ENCODE data around the gene MYRIP. TPM values are rescaled to one million over a fixed set of nuclear protein-coding genes. Genes with fewer than 3 reads are reported as not detected.

Gene MYRIP
- total and polyA plus RNA-seq, 12 donors = 0.24 to 4.8 (median 1.4) TPM

DNA sequence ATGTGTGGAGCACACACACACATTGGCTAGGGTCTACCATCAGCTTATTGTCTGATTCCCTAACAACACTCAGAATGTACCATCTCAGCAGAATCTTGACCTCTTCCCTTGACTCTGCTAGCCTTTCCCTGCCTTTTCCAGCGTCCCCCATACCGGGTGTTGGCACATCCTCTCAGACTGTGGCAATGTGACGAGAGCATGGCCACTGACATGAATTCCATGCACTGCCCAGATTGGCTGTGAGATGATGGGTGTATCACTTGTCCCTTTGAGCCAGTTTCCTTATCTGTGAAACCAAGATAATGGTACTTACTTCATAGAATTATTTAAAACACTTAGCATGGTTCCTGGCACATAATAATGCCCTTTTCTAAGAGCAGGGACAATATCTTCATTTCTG lies 439.8 kb downstream of the MYRIP start:
- intact Hi-C loops (cut with DNase I) = no loop called here
- H3K27ac ChIP-seq = no peak overlapping the region
- DNase-seq = no peak
- H3K4me1 ChIP-seq (replicated peaks in 1 of 2) = no peaks in the 10 kb centered on the region
- H3K36me3 ChIP-seq (replicated peaks in 1 of 2) = no peaks in the 10 kb centered on the region
- WGBS, 4 donors = 89 to 96% (median 90%) methylated on average over 3 of the region's 3 CpGs
- H3K9me3 ChIP-seq (replicated peaks in 1 of 3) = no peaks in the 10 kb centered on the region
- no peak for TF ChIP-seq POLR2A (IDR thresholded peaks at IDR 0.05)
- TF ChIP-seq, protein P1, sequence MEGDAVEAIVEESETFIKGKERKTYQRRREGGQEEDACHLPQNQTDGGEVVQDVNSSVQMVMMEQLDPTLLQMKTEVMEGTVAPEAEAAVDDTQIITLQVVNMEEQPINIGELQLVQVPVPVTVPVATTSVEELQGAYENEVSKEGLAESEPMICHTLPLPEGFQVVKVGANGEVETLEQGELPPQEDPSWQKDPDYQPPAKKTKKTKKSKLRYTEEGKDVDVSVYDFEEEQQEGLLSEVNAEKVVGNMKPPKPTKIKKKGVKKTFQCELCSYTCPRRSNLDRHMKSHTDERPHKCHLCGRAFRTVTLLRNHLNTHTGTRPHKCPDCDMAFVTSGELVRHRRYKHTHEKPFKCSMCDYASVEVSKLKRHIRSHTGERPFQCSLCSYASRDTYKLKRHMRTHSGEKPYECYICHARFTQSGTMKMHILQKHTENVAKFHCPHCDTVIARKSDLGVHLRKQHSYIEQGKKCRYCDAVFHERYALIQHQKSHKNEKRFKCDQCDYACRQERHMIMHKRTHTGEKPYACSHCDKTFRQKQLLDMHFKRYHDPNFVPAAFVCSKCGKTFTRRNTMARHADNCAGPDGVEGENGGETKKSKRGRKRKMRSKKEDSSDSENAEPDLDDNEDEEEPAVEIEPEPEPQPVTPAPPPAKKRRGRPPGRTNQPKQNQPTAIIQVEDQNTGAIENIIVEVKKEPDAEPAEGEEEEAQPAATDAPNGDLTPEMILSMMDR (IDR thresholded peaks at IDR 0.05) = no peak
- no peaks in the 10 kb centered on the region for H3K27me3 ChIP-seq
- no peak overlapping the region for H3K4me3 ChIP-seq

DNA sequence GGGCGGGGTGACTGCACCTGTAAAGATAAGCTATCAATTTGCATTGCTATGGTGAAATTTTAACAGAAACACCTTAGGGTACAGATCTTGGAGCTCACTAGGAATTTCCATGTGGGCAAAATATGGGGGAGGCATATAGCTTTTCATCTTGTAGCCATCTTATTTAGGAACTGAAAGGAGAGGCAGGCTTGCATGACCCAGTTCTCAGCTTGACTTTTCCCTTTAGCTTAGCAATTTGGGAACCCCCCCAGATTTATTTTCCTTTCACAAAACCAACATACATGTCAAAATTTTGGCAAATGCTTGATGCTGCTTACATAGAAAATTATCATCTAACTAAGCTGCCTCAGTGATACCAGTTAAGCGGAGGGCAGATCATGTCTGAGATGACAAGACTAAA lies 445.1 kb downstream of the MYRIP start:
- no peak for TF ChIP-seq POLR2A (IDR thresholded peaks at IDR 0.05)
- TF ChIP-seq, protein P1 (IDR thresholded peaks at IDR 0.05) = no peak
- Histone ChIP-seq H3K9me3 (replicated peaks in 1 of 3) (no peaks in the 10 kb centered on the region), H3K27me3 (no peaks in the 10 kb centered on the region), H3K4me1 (replicated peaks in 1 of 2) (no peaks in the 10 kb centered on the region), H3K27ac (no peak overlapping the region), H3K4me3 (no peak overlapping the region), H3K36me3 (replicated peaks in 1 of 2) (no peaks in the 10 kb centered on the region)
- intact Hi-C loops (cut with DNase I) = no loop called here
- WGBS, 4 donors = 78 to 97% (median 92%) methylated on average over 2 of the region's 2 CpGs
- no peak for DNase-seq

DNA sequence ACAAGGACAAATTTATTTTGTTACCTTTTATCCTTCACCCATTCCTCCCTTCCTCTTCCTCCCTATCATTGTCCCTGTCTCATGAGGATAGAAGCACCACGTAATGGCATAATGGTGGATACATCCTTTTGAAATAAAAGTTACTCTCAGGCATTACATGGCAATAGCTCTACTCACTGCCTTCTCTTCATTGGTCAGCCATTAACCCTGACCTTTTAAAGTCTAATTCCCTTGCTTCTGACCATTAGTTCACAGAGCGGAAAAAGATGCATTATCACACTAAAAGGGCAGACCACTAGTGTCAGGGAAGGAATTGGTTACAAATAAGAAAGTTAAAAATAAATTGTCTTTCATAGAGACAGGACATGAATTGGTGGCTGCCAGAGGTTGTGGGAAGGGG lies 445.5 kb downstream of the MYRIP start:
- Histone ChIP-seq H3K27me3 (no peaks in the 10 kb centered on the region), H3K9me3 (replicated peaks in 1 of 3) (no peaks in the 10 kb centered on the region), H3K4me1 (replicated peaks in 1 of 2) (no peaks in the 10 kb centered on the region), H3K4me3 (no peak overlapping the region), H3K36me3 (replicated peaks in 1 of 2) (no peaks in the 10 kb centered on the region), H3K27ac (no peak overlapping the region)
- no peak for DNase-seq
- intact Hi-C loops (cut with DNase I) = no loop called here
- TF ChIP-seq, protein P1 (IDR thresholded peaks at IDR 0.05) = no peak
- TF ChIP-seq POLR2A (IDR thresholded peaks at IDR 0.05) = no peak
- WGBS, 4 donors = 80 to 94% (median 85%) methylated on average over 2 of the region's 2 CpGs

DNA sequence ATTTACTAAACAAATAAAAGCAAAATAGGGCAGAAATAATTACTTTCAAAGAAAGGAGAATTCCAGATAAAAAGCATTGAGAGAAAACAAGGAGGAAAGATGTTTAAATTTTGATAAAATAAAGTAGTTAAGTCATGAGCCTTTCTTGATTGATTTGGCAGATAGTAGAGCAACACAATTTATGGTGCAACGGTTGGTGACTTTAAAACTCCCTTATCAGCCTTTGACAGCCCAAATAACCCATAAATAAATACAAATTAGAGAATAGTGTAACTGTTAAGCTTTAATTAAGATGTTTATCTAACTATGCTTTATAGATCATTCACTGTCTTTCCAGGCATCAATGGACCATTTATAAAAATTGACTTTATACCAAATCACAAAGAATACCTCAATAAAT lies 446.1 kb downstream of the MYRIP start:
- Histone ChIP-seq H3K27ac (no peak overlapping the region), H3K9me3 (replicated peaks in 1 of 3) (no peaks in the 10 kb centered on the region), H3K4me1 (replicated peaks in 1 of 2) (no peaks in the 10 kb centered on the region), H3K27me3 (no peaks in the 10 kb centered on the region), H3K4me3 (no peak overlapping the region), H3K36me3 (replicated peaks in 1 of 2) (no peaks in the 10 kb centered on the region)
- WGBS, 4 donors = 31 to 39% (median 37%) methylated on average over 1 of the region's 1 CpG
- TF ChIP-seq POLR2A (IDR thresholded peaks at IDR 0.05) = no peak
- TF ChIP-seq, protein P1 (IDR thresholded peaks at IDR 0.05) = no peak
- no peak for DNase-seq
- intact Hi-C loops (cut with DNase I) = no loop called here

Data from adrenal gland (tissue), 12 donors.